K562 (cell line): ENCODE results near the gene SLC24A3. TPM values are rescaled to one million over a fixed set of nuclear protein-coding genes. Genes with fewer than 3 reads are reported as not detected.

ENCODE experiments used
- ATAC-seq: fragments of 200-7000 bp; cut with Tn5 transposase; 3 replicates; pipeline ENCODE4 v1.9.1; 2020; ENCODE audit warnings: moderate library complexity
- BruUV-seq: library from RNA; stranded (reverse); fragments of 400-500 nt; replicated peaks from 2 replicates; lab custom pipeline; 2021; lab: Mats Ljungman, UMichigan
- CTCF ChIA-PET: fragments of 300-600 bp; formaldehyde crosslinking; extraction: SDS; loops from one replicate; lab custom pipeline; 2021; ENCODE audit warnings: low intra/inter-chr PET ratio; lab: Yijun Ruan, JAX
- POLR2A ChIA-PET: fragments of 300-600, 350-650 bp; sonication (Branson Sonifier 250); formaldehyde crosslinking; extraction: SDS; loops from one replicate; lab custom pipeline; 2021; ENCODE audit warnings: antibody characterized with exemption, inconsistent platforms; lab: Yijun Ruan, JAX
- DNase-seq, 4 experiments: peaks; one replicate each; pipeline versions ENCODE4 v3.0.0 to v3.0.0-alpha.2; 2011 to 2018; ENCODE audit warnings: low spot score in 3 of 4, mixed read lengths in 3 of 4; ENCODE audit errors: extremely low read depth in 1 of 4
- FAIRE-seq: peaks from 2 replicates; lab custom pipeline; 2011; peaks lifted over from hg19 to GRCh38; lab: Jason Lieb, UNC
- H2AFZ ChIP-seq: 2 replicates; pipeline ENCODE4 v1.6.0; 2011; ENCODE audit warnings: low read depth, low read length, control low read depth, inconsistent platforms
- H3K27ac ChIP-seq: fragments of 200-600 bp; 3 replicates; pipeline ENCODE4 v1.8.0; 2011; ENCODE audit warnings: low read depth, mild to moderate bottlenecking, control low read depth, inconsistent platforms, low read length, moderate library complexity, mixed read lengths; ENCODE audit errors: extremely low read depth
- H3K27me3 ChIP-seq, 2 experiments: fragments of 300-600 bp in 1 of 2; 2 replicates in 1 of 2; 3 replicates in 1 of 2; pipeline versions ENCODE4 v1.6.0 to v1.8.0; 2011; ENCODE audit warnings: inconsistent platforms in 2 of 2, low read length in 2 of 2, mild to moderate bottlenecking in 1 of 2, mixed read lengths in 1 of 2, moderate library complexity in 1 of 2; ENCODE audit not compliant: control insufficient read depth in 2 of 2, insufficient read depth in 2 of 2
- H3K36me3 ChIP-seq: fragments of 300-600 bp; 3 replicates; pipeline ENCODE4 v1.8.0; 2011; ENCODE audit warnings: mild to moderate bottlenecking, low read length, inconsistent platforms; ENCODE audit not compliant: control insufficient read depth, insufficient read depth
- H3K4me1 ChIP-seq, 2 experiments: fragments of 200-600 bp in 1 of 2; replicated peaks in 1 of 2; 2 replicates in 1 of 2; 3 replicates in 1 of 2; pipeline versions ENCODE4 v1.5.1 to v1.8.0; 2011; ENCODE audit warnings: inconsistent platforms in 2 of 2, low read length in 2 of 2, mild to moderate bottlenecking in 1 of 2, mixed read lengths in 1 of 2, moderate library complexity in 1 of 2; ENCODE audit not compliant: control insufficient read depth in 2 of 2, insufficient read depth in 2 of 2
- H3K4me2 ChIP-seq: 2 replicates; pipeline ENCODE4 v1.6.1; 2011; ENCODE audit warnings: low read length, control low read depth, inconsistent platforms, mixed read lengths; ENCODE audit not compliant: insufficient read depth
- H3K4me3 ChIP-seq: fragments of 200-600 bp; sonication (generic), shearing (Covaris generic); 2 replicates; pipeline ENCODE4 v1.5.1; 2016; ENCODE audit warnings: control low read depth, inconsistent platforms
- H3K79me2 ChIP-seq: fragments of 200-600 bp; 3 replicates; pipeline ENCODE4 v1.8.0; 2011; ENCODE audit warnings: low read length, inconsistent platforms; ENCODE audit not compliant: control insufficient read depth, insufficient read depth
- H3K9ac ChIP-seq, 2 experiments: 2 replicates each; pipeline versions ENCODE4 v1.6.0 to v1.6.1; 2011; ENCODE audit warnings: low read depth in 2 of 2, low read length in 2 of 2, control low read depth in 1 of 2, inconsistent platforms in 1 of 2, mild to moderate bottlenecking in 1 of 2, mixed read lengths in 1 of 2; ENCODE audit not compliant: insufficient read depth in 1 of 2
- H3K9me1 ChIP-seq: one replicate; pipeline ENCODE4 v1.6.0; 2011; ENCODE audit warnings: inconsistent platforms, mild to moderate bottlenecking, low read length, moderate library complexity; ENCODE audit not compliant: control insufficient read depth, insufficient read depth
- H3K9me3 ChIP-seq: replicated peaks from 2 replicates; pipeline ENCODE4 v1.5.1; 2011; ENCODE audit warnings: low read depth, low read length, inconsistent platforms; ENCODE audit not compliant: control insufficient read depth, insufficient read depth
- H4K20me1 ChIP-seq: replicated peaks from 2 replicates; pipeline ENCODE4 v1.6.1; 2011; ENCODE audit warnings: low read length, inconsistent platforms, mixed read lengths; ENCODE audit not compliant: control insufficient read depth, insufficient read depth
- ARHGAP35 ChIP-seq: fragments of 450-650 bp; IDR thresholded peaks from 2 replicates; pipeline ENCODE4 v1.6.1; 2018; ENCODE audit not compliant: partially characterized antibody
- ARID3A ChIP-seq: IDR thresholded peaks from 2 replicates; pipeline ENCODE4 v1.6.1; 2012; ENCODE audit warnings: low read depth, low read length, improper control_type of control experiment, borderline replicate concordance
- GABPA ChIP-seq: fragments of 200-800 bp; sonication (Bioruptor generic); conservative IDR thresholded peaks from 2 replicates; pipeline ENCODE4 v1.6.1; 2016; ENCODE audit warnings: low read depth, missing genetic modification characterization, missing compliant biosample characterization
- NFYB ChIP-seq: IDR thresholded peaks from 2 replicates; pipeline ENCODE4 v1.6.1; 2011; ENCODE audit warnings: mild to moderate bottlenecking, moderate library complexity; ENCODE audit not compliant: insufficient read length; ENCODE audit errors: extremely low read depth
- SIN3A ChIP-seq, 2 experiments: fragments of 150-350 bp in 1 of 2; IDR thresholded peaks; 2 replicates each; pipeline ENCODE4 v1.6.1; 2011 to 2016; ENCODE audit warnings: borderline replicate concordance in 2 of 2, low read depth in 2 of 2, low read length in 2 of 2, mild to moderate bottlenecking in 2 of 2, moderate library complexity in 2 of 2; ENCODE audit not compliant: control insufficient read depth in 1 of 2
- SRSF9 ChIP-seq: fragments of 200-400 bp; formaldehyde crosslinking; IDR thresholded peaks from 2 replicates; pipeline ENCODE4 v1.6.1; 2017; ENCODE audit warnings: low read depth, low read length, borderline replicate concordance
- TAF1 ChIP-seq: IDR thresholded peaks from 2 replicates; pipeline ENCODE4 v1.6.1; 2011; ENCODE audit warnings: mild to moderate bottlenecking, low read length, moderate library complexity; ENCODE audit not compliant: insufficient read depth, control insufficient read depth, severe bottlenecking; ENCODE audit errors: extremely low read depth
- ZBTB2 ChIP-seq: fragments of 450-650 bp; IDR thresholded peaks from 2 replicates; pipeline ENCODE4 v1.6.1; 2016; ENCODE audit warnings: antibody characterized with exemption
- WGBS: fragments of 100-300 bp; shearing (Covaris generic); methylation state at CpG from one replicate; pipeline ENCODE4 v1.1.6; 2016; ENCODE audit warnings: low coverage, mixed read lengths; ENCODE audit not compliant: insufficient coverage; ENCODE audit errors: missing lambda C conversion rate; 5-methylcytosine and 5-hydroxymethylcytosine counted together
- in situ Hi-C: fragments of 300-500 bp; cut with MboI; formaldehyde crosslinking; loops from 4 replicates; pipeline ENCODE4 v1.15.0; 2018; ENCODE audit warnings: inconsistent platforms, mixed read lengths
- intact Hi-C: fragments of 100-400 bp; cut with micrococcal nuclease; formaldehyde crosslinking; loops from 2 replicates; pipeline ENCODE4 v1.14.2; 2022
- polyA plus RNA-seq, 8 experiments: library from polyadenylated mRNA; depleted of rRNA in 4 of 8; stranded (reverse) in 5 of 8; unstranded in 3 of 8; fragments of >200 nt; fragmentation: Nextera tagmentation in 2 of 8; fragmentation: Illumina TruSeq in 1 of 8; extraction: Ambion mirVana in 2 of 8; extraction: Trizol in 1 of 8; gene quantifications; 2 replicates each; pipeline versions ENCODE4 v1.2.1 to v1.2.3, GENCODE V29; 2011 to 2014; ENCODE audit warnings: inconsistent platforms in 1 of 8, missing spikeins in 1 of 8
- total RNA-seq, 7 experiments: library from RNA; depleted of rRNA in 6 of 7; stranded (reverse); fragments of >200 nt in 6 of 7; fragmentation: Illumina TruSeq in 2 of 7; extraction: Trizol in 2 of 7; gene quantifications; 2 replicates each; pipeline versions ENCODE4 v1.2.1 to v1.2.3, GENCODE V29; 2011 to 2021; ENCODE audit warnings: low replicate concordance in 1 of 7
- TF ChIP-seq, protein P1 (sequence below): fragments of 250-450 bp; sonication (Bioruptor Pico); IDR thresholded peaks from 2 replicates; pipeline ENCODE4 v1.5.0; 2022; ENCODE audit warnings: mild to moderate bottlenecking
- TF ChIP-seq, protein P2 (sequence below): sonication (generic); formaldehyde crosslinking; IDR thresholded peaks from 2 replicates; pipeline ENCODE4 v1.8.1; 2023; ENCODE audit warnings: mild to moderate bottlenecking, missing genetic modification reagents

Gene SLC24A3
- total and polyA plus RNA-seq, 9 of the 15 experiments (the other 6 are each of a cell fraction or from before 2014, with no cell fraction given): not detected

- ChIA-PET POLR2A (no interaction called here), CTCF (no interaction called here)
- Histone ChIP-seq H3K27ac (no peak overlapping the region), H4K20me1 (no peaks in the 10 kb centered on the region), H2AFZ (no peak overlapping the region), H3K9me3 (no peaks in the 10 kb centered on the region), H3K9me1 (no peaks in the 10 kb centered on the region), H3K4me1 (no peaks in the 10 kb centered on the region), H3K36me3 (no peaks in the 10 kb centered on the region), H3K9ac (no peak overlapping the region), H3K79me2 (no peaks in the 10 kb centered on the region), H3K4me2 (no peak overlapping the region), H3K4me3 (no peak overlapping the region), H3K27me3 (no peaks in the 10 kb centered on the region; a peak in 1 of 5 replicates)
- ATAC-seq (no peak), DNase-seq (no peak), FAIRE-seq (no peak)
- intact Hi-C loops: no loop called here
- 0% methylated on average over 4 of the region's 4 CpGs for WGBS
- no TSS peak for BruUV-seq
- in situ Hi-C loops: no loop called here
- TF ChIP-seq SIN3A (IDR thresholded peaks at IDR 0.05; ENCODE audit: borderline replicate concordance in 2 of 2, control insufficient read depth in 1 of 2, low read depth in 2 of 2, low read length in 2 of 2): no peak
- TF ChIP-seq, protein P1, sequence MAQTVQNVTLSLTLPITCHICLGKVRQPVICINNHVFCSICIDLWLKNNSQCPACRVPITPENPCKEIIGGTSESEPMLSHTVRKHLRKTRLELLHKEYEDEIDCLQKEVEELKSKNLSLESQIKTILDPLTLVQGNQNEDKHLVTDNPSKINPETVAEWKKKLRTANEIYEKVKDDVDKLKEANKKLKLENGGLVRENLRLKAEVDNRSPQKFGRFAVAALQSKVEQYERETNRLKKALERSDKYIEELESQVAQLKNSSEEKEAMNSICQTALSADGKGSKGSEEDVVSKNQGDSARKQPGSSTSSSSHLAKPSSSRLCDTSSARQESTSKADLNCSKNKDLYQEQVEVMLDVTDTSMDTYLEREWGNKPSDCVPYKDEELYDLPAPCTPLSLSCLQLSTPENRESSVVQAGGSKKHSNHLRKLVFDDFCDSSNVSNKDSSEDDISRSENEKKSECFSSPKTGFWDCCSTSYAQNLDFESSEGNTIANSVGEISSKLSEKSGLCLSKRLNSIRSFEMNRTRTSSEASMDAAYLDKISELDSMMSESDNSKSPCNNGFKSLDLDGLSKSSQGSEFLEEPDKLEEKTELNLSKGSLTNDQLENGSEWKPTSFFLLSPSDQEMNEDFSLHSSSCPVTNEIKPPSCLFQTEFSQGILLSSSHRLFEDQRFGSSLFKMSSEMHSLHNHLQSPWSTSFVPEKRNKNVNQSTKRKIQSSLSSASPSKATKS (CRISPR knock-in tag): no peak
- TF ChIP-seq ZBTB2: no peak
- TF ChIP-seq TAF1: no peak
- no peak for TF ChIP-seq ARHGAP35
- no peak for TF ChIP-seq SRSF9
- no peak for TF ChIP-seq GABPA (tag)
- TF ChIP-seq, protein P2, sequence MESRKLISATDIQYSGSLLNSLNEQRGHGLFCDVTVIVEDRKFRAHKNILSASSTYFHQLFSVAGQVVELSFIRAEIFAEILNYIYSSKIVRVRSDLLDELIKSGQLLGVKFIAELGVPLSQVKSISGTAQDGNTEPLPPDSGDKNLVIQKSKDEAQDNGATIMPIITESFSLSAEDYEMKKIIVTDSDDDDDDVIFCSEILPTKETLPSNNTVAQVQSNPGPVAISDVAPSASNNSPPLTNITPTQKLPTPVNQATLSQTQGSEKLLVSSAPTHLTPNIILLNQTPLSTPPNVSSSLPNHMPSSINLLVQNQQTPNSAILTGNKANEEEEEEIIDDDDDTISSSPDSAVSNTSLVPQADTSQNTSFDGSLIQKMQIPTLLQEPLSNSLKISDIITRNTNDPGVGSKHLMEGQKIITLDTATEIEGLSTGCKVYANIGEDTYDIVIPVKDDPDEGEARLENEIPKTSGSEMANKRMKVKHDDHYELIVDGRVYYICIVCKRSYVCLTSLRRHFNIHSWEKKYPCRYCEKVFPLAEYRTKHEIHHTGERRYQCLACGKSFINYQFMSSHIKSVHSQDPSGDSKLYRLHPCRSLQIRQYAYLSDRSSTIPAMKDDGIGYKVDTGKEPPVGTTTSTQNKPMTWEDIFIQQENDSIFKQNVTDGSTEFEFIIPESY (CRISPR knock-in tag): no peak
- no peak for TF ChIP-seq ARID3A
- TF ChIP-seq NFYB: no peak
These were observed 517.2 kb downstream of the SLC24A3 start for GRCh38 chr20:19729672-19730071.
